Stimulated activated CD4-positive, alpha-beta T cell treated with anti-CD3 and anti-CD28 coated beads, Interleukin-15, amount 100 ng/mL, for 1 hour (primary cell): ENCODE data around the gene BBS1.
A peak's percentile ranks its signal among the peaks of the same experiment; 100 is the strongest.
"Not testable (repeated sequence)": the region's sequence is repeated elsewhere in the genome, so short reads cannot be mapped to it uniquely, and the experiment has no call there.

Experiments used
- DNase-seq, 2 donors: peaks; one replicate each; pipeline ENCODE4 v3.0.0-alpha.2; 2020; ENCODE audit warnings: low read depth in 1 of 2, low spot score in 1 of 2

BBS1 gene

GRCh38 chr11:66524304-66525040 is 14.0 kb downstream of the BBS1 start:
- DNase-seq: no peak

GRCh38 chr11:66529069-66529468 is 18.6 kb downstream of the BBS1 start:
- no peak for DNase-seq

- no peak for DNase-seq
These were observed 19.2 kb downstream of the BBS1 start for GRCh38 chr11:66529655-66530054.

GRCh38 chr11:66530927-66531709 is 20.7 kb downstream of the BBS1 start:
- no peak for DNase-seq

GRCh38 chr11:66531841-66532240 is 21.4 kb downstream of the BBS1 start:
- no peak for DNase-seq

DNA sequence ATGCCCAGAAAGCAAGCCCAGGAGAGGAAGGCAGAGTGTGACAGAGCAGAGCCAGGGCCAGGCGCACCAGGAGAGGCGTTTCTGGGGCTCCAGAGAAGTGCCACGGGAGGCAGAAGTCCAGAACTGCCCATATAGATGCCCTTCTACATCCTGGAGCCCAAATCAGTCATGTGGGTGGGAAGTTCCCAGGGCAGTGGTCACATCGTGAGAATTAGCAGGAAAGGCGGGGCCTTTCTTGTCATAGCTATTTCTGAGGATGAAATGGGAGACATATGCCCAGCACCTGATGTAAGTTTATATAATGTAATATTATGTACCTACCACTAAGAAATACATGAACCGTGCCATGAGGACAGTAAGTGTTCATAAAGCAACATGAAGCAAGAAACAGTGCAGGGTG is 22.3 kb downstream of the BBS1 start:
- DNase-seq: no peak

- no peak for DNase-seq
These were observed 28.9 kb downstream of the BBS1 start for GRCh38 chr11:66539170-66539869.

- DNase-seq: no peak
These were observed 29.4 kb downstream of the BBS1 start for GRCh38 chr11:66539870-66540213.

DNA sequence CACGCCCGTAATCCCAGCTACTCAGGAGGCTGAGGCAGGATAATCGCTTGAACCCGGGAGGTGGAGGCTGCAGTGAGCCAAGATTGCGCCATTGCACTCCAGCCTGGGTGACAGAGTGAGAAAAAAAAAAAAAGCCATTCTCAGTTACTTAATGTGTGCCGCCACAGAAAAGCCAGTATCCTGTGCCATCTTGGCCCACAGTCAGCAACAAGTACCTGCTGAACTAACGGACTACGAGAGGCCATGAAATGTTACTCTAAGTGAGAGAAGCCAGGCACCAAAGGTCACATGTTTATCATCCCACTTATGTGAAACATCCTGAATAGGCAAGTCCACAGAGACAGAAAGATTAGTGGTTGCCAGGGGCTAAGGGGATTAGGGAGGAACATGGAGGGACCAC is 30.2 kb downstream of the BBS1 start:
- DNase-seq: not testable (repeated sequence)

- no peak for DNase-seq
These were observed 31.5 kb downstream of the BBS1 start for GRCh38 chr11:66541892-66542291.

- no peak for DNase-seq
These were observed 31.9 kb downstream of the BBS1 start for GRCh38 chr11:66542362-66542761.

DNA sequence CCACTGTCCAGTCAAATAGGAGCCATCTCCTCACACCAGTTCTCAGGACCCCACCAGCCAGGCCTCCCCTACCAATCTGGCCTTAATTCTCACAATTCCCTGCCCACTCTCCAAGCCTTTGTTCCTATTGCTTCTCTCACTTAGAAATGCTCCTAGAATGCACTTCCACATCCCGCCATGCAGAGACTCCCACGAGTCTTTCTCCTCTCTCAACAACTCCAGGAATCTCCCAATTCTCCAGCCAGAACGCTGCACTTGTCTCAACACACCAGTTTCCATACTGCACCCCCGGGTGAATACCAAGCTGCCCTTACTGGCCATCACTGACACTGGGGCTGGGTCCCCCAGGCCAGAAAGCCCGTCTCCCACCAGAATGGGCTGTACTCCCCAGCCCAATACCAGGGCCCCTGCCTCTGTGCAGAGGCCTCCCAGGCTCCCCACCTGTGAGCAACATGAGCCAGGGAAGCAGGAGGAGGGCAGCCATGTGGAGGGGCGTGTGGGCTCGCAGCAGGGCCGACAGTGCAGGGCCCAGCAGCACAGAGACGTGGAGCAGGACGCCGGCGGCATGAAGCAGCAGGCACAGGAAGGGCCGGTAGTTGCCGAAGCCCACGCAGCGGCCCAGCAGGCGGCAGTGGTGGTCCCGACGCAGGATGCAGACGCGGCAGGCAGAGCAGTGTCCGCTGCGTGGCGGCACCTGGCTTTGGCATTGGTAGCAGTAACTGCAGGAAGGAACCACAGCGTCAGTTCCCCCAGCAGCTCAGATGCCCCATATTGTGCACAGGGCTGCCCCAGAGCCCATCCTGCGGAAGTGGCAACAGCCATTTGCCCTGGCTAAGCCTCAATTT is 33.0 kb downstream of the BBS1 start:
- DNase-seq: peak; percentile 25 to 28

GRCh38 chr11:66544952-66545351 is 34.5 kb downstream of the BBS1 start:
- DNase-seq: not testable (repeated sequence)

GRCh38 chr11:66545701-66546367 is 35.4 kb downstream of the BBS1 start, which contains the start of gene ZDHHC24:
Gene ZDHHC24 (minus strand): TSS chr11:66546048. CDS start chr11:66546003, 45 bp downstream.
- peak; percentile 64 to 74 for DNase-seq

DNA sequence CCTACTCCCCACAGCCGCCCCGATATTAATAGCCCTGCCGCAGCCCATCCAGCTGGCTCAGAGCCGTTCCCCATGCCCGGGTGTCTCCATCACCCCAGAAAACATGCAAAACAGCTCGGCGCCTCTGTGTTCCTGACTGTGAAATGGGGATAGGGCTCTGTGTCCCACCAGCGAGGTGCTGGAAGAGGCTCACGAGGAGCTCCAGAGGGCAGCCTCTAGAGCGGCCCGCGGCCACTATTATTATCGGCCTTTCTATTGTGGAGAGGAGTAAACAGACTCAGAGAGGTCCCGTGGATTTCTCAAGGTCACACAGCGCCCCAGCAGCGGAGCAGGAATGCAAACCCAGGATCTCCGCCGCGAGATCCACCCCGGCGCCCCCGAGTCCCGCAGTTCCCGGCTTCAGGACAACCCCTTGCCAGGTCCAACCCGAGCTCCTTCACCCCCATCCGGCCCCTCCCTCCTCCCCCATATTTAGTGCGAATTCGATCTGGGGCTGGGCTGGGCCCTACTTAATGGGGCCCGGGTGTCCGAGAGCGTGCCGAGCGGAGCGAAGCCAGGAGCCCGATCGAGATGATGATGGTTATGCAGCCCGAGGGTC is 36.0 kb downstream of the BBS1 start, which contains the start of gene ACTN3:
Gene ACTN3, plus strand, starts transcription at position 536 of the 598 bp plus-strand sequence. Its CDS starts 35 bp downstream, at position 571.
- no peak for DNase-seq

DNA sequence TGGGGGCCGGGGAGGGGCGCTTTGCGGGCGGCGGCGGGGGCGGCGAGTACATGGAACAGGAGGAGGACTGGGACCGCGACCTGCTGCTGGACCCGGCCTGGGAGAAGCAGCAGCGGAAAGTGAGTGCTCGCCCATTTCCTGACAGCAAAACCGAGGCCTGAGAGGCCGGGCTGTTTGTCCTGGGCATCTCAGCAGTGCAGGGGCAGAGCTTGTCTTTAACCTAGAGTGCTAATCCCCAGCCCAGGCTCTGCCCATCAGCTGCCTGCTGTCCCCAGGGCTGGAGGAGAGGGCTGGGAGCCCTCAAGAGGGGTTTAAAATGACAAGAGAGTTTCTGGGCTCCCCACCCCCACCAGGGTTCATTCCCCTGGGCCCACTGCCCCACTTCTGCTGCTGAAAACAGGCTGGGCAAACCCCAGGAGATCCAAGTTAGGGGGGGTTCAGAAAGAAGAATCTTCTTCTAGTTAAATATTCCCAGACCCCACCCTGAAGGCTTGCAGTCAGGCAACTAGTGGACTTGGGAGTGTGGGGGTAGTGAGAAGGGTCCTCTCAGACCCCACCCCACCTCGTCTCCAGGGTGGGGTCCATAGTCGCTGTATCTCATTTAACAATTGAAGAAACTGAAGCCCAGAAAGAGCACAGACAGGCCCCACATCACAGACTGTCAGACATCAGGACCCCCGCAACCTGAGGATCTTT is 36.7 kb downstream of the BBS1 start:
- no peak for DNase-seq

DNA sequence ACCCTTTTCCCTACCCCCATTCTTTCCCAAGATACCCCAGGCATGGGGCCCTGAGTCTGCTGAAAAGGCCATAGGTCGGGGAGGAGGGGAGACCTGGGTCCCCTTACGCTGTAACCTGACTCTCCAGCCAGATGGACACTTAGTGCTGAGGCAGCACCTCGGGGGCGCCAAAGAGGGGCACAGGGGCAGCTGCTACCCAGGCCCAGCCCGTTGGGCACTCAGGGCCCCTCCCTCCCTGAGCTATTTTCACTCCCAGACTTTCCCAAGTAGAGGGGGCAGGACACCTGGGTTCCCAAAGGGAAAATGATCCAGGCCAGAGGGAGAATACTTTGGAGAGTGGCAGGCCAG is 37.2 kb downstream of the BBS1 start:
- DNase-seq: no peak

- no peak for DNase-seq
These were observed 37.6 kb downstream of the BBS1 start for GRCh38 chr11:66548041-66548440.
